HG02623 (cell line): ENCODE data around the gene CFAP20DC.

Experiments
- ATAC-seq: cut with Tn5 transposase; IDR thresholded peaks from one replicate; pipeline ENCODE4 v1.9.1; 2021; ENCODE audit warnings: moderate library complexity; ENCODE audit not compliant: unreplicated experiment

Gene CFAP20DC

DNA sequence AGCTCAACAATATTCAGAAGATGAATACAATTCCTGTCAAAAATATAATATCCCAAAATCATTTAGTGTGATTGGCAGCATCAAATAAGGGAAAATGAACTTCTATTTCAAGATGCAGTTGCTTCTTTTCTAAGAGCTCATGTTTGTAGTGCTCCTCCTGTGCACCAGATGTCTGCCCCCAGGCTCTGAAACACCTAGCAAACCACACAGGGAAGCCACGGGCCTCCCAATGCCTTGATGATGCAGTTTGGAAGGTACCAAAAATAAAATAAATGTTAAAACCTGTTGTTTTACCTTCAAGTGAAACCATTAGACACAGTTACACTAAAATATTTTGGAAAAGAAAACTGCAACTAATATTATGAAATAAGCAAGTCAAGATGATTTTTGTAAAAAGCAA, 22.2 kb downstream of the CFAP20DC start:
- no peak for ATAC-seq

DNA sequence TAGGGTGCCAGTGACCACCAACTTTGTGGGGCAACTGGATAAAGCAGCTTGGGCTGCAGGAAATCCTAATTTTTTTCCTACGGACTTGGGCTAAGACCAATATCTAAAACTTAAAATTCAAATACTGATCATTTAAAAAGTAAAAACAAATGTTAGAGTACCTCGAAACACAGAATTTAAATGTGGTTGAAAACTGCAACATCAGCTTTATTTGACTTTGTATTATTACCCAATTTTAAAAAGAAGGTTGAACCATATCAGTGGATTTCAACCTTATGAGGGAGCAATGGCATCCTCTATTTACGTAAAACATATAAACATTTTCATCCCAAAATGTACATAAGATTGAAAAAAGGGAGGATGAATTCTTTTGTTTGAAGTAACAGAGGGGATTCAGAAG, 26.2 kb downstream of the CFAP20DC start:
- ATAC-seq = no peak

DNA sequence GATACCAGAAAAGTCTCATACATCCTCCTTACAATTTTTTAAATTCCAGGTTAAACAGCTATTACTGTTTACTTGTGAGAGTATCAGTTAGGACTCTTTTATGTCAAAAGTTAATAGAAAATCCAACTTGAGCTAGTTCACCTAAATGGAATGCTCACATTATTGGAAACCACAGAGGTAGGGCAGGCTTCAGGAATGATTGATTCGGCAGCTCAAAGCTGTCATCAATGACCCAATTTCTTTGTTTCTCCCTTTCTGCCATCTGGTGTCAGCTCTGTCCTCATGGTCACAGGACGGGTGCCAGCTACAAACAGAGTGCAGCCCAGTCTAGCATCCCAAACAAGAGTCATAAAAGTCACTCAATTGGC, 32.2 kb downstream of the CFAP20DC start:
- no peak for ATAC-seq

DNA sequence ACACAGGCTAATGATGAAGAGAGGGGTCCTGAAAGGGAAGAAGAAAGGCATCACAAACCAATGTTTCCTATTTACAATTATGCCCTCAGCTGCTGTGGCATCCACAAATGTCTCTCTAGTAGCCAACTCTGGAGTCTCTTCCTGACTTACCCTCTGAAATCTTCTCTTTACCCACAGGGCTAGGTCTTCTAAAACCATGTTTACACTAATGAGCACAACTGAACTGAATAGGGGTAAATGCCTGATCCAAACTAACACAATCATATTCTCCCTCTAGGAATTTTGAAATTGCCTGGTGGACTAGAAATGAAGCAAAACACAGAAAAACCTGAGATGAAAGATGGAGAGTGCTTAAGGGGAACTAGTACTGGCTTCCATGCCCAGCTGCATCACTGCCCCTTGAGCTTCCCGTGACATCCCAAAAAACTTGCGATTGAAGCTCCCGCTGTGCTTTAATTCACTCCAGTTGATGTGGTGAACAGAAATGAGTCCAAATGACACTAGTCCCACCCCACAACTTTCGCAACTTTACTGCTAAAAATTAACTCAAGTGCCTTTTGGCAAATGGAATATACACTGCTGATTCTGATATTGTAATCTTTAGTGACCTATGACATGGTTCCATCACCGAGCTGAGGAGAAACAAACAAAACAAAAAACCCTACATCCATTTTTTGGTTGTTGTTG, 32.8 kb downstream of the CFAP20DC start:
- no peak for ATAC-seq

DNA sequence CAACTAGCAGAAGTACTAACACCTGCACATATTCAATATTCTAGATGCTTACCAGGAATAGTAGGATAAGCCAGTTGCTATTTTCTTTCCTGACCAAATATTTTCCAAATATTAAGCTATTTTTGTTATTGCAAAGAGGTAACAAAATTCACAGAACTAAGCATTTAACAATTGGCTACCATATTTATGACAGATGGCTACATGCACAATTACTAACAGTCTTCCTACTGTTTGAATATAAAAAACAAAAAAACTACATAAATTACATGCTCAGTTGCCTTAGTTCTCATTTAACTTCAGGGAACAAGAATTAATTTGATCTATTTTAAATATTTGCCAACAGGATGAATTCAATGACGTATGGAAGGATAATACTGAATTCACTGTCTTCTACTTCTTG, 36.2 kb downstream of the CFAP20DC start:
- ATAC-seq = no peak

DNA sequence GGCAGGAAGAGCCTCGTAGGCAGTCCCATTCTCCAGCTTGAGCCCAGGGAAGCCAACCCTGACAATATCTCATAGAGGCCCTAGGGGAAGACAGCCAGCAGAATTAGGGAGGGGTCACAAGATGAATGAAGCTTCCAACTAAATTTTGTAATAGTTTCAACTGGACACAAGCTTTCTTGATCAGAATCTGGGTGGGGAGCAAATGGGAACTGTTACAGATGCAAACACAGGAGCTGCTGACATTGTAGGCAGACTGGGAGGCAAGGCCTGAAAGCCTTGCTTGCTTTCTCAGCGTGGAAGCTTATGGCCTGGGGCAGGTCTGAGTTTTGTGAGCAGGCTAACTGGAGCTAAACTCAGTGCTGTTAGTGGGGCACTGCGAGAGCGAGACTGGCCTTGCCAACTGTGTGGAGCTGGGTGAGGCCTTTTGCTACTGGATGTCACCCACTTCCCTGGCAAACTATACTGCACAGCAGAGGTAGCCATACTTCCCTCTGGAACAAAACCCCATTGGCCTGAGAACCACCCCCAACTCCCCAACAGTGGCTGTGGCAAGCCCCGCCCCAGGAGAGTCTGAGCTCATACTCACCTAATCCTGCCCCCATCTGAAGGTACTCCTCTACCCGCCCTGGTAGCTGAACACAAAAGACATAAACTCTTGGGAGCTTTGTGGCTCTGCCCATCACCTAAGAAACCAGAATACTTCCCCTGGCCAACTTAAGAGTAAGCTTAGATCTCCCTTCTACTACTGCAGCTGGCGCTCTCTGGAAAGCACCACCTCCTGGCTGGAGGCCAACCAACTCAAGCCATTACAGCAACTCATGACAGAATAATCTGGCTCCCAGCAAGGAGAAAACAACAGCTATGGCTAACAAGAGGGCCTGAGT, 42.9 kb downstream of the CFAP20DC start:
- no peak for ATAC-seq

DNA sequence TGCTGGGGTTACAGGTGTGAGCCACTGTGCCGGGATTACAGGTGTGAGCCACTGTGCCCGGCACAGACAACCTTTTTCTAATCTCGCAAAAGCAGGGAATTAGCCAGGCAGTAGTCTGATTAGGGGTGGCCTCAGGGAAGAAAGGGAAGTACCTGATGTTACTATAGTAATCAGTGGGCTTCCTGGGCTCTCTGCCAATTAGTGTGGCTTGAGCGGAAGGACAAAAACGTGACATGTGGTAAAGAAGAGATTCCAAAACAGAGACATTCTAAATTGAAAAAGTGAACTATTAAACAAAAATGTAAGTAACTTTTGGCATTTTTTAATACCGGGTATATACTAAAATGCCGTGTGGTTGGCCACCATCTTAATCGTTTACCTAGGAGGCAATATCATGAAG, 48.1 kb downstream of the CFAP20DC start:
- ATAC-seq = no peak

DNA sequence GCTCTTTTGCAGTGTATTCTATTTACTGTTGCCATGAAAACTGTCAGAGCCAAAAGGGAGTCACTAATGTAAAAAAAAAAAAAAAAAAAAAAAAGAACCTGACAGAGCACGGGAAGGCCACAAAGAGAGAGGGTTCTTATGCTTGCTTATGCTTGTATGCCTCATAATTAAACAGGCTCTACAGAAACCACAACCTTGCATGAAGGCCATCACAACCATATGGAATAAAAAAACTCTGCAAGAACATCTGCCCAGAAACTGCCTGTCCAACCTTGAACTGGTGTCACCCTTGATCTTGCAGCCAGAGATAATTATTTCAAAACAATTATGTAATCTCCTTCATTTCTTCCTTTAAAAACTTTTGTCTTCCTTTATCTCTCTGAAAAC, 50.1 kb downstream of the CFAP20DC start:
- ATAC-seq = no peak

DNA sequence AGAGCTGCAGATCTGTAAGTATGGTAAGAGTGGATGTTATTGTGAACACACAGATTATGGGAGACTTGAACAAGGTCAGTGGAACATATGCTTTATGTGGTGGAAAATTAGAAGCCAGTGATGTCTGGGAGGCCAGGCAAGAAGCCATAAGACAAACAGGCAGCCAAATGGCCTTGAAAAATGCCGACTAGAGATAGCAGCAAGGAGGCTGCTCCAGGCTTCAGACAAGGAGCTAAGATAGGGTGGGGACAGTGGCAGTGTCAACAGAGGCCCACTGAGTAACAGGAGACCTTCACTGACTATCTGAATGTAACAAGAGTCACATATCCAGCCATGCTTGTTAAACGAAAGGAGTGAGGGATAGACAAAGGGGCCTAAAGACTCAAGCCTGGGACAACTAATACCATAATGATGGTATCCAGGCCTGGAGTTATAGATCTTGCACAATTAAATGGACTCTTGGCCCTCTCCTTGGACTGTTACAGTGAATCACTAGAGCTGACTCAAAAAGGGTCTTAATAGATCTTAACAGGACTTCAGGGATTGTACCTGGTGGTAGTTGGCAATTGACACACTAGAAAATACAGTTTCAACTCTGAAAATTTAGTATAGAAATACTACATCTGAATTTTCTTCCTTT, 50.6 kb downstream of the CFAP20DC start:
- no peak for ATAC-seq

DNA sequence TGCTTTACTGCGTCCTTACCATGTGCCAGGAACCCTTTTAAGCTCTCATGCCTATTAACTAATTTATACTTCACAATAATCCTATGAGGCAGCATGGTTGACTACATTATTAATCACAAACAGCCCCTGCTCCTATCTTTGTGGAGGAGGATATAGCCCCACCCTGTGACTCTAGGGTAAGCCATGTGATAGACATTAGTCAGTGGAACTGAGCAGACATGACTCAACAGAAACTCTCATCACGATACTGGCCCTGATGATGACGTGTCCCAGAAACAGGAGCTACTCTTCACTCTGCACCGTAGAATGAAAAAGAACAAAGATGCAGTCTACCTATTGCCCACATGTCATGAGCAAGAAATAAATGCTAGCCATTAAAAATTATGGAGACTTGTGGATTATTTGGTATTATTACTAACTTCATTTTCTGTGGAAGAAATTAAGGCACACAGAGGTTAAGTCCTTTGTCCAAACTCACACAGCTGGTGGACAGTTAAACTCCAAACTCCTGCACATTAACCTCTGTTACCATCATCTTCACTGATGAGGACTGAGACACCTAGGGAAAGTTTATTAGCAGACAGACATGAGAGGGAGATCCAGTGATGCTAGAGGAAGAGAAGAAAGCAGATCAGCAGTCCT, 51.2 kb downstream of the CFAP20DC start:
- no peak for ATAC-seq

DNA sequence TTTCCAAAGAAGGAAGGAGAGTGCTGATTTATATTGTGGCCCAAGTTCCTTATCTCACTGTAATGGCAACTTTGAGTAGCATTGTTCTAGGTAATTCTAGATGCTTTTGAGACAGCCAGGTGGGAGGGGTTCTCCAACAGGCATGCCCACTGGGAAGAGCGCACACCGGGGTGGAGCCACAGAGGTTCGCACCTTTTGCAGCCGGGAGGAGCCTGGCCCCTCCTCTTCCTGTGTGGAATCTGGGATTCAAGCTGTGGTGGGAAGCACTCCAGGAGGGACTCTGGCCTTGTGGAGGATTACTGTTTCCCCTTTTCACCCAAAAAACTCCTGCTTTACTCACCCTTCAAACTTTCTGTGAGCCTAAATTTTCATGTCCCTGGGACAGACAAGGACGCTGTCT, 53.1 kb downstream of the CFAP20DC start:
- ATAC-seq = no peak

DNA sequence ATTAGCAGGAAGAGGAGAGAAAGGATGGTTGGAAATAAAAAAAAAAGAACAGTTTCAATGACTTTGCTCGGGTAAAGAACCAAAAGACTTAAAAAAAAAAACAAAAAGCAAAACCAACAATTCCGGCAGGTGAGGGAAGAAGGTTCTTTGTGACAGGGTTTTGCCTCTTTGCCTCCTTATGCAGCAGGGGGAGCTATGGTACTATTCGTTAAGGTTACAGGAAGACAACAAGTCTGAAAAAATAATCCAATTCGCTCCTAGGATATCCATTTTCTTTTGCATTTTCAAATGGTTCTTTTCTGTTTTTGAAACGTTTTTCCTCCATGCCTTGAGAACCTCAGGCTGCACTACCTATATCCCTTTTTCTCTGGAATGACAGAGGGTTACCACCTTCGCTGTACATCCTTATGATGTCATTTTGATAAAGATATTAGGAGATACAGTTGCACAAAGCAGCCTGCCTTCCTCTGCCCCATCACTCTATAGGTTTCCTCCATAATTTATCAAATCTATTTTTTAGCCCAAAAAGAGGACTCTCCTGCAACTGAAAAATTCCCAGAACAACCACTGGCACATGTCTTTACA, 55.0 kb downstream of the CFAP20DC start:
- no peak for ATAC-seq

DNA sequence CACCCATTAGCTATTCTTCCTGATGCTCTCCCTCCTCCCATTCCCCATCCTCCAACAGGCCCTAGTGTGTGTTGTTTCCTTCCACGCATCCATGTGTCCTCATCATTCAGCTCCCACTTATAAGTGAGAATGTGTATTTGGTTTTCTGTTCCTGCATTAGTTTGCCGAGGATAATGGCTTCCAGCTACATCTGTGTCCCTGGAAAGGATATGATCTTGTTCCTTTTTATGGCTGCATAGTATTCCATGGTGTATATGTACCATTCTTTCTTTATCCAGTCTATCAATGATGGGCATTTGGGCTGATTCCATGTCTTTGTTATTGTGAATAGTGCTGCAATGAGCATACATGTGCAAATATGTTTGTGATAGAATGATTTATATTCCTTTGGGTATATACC, 56.3 kb downstream of the CFAP20DC start:
- ATAC-seq = no peak

DNA sequence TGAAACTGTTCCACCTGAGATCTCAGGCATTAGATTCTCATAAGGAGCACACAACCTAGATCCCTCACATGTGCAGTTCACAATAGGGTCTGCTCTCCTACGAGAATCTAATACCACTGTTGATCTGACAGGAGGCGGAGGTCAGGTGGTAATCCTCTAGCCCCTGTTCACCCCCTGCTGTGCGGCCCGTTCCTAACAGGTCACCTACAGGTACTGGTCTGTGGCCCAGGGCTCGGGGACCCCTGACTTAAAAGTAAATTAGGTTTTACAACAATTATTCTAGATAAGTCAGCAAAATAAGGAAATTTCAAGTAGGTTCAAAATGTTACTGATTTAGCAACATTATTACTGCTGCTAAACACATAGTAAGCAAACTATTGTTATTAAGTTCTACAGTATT, 58.2 kb downstream of the CFAP20DC start:
- ATAC-seq = no peak

DNA sequence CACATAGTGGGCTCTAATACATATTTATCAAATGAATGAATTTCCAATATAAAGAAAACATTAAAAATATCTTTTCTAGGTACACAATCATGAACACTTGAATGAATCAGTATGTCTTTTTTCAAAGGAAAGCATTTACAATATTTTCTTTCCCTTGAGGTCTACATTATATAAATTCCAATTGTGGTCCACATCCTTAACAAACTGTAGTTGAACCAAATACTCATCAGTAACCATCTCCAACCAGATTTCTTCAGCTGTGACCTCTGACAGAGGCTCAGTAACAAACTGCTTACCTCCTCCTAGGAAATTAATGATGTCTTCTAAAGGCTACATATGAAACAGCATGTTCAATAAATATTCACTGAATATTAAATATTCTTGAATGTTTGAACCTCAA, 58.8 kb downstream of the CFAP20DC start:
- ATAC-seq = no peak

DNA sequence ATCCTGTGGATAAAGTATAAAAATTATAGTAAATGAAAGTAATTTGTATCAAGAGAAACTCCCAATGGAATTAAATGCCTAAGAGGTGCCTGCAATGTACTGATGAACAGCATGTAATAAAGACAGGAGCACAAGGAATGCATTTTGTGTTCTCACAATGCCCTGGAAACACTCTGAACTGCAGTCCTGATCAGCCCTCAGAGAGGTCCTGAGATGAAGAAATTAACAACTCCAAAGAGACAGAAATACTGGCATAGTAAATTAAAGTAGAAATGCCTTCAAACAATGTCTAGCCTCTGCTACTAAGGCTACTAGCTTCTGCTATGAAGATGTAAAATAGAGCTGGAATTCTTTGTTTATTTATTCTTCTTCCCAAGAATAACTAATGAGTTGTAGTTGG, 59.9 kb downstream of the CFAP20DC start:
- no peak for ATAC-seq

DNA sequence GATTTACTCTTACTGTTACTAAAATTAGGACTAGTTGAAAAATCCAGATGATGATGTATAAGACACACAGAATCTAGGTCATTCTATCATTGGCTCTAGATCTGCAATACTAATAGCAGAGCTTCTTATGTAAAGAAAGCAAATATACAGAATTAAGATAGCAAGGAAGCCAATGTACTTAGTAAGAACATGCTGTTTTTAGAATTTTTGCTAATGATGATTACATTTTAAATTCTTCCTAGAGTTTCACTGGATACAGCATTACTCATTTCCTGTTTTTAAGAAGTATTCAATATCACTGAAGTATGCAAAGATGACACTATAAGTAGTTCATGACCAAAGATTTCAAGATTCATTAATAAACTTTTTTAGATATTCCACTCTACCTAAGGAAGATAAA, 60.7 kb downstream of the CFAP20DC start:
- ATAC-seq = no peak

DNA sequence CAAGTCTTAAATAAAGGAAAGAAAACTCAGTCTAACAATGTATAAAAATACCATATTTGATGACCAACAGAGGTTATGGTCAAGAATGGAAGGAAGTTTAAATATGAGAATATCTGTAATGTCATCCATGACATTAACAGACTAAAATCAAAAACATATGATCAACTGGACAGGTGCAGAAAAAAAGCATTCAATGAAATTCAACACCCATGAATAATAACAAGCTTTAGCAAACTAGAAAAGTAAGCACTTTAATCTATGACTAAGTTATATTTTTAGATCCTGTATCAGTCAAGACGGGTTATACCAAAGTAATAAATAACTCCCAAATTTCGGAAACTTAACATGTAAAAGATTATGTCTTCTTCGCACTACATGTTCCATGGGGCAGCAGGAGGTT, 61.8 kb downstream of the CFAP20DC start:
- ATAC-seq = no peak

DNA sequence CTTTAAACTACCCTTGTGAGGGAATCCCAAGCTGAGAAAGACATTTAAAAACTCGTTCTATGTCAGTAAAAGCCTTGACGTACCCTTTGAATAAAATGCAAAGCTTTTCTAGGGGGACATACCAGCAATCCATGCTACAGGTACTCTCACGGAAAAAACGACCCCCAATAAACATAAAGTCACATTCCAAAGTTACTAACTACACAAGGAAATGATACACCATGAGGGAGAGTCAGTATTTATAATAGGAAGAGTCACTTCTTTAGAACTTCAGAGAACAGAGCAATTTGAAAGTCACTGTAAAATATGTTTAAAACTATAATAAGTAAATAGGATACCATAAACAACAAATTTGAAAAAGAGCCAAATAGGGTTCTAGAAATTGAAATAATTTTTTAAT, 63.2 kb downstream of the CFAP20DC start:
- ATAC-seq = no peak

DNA sequence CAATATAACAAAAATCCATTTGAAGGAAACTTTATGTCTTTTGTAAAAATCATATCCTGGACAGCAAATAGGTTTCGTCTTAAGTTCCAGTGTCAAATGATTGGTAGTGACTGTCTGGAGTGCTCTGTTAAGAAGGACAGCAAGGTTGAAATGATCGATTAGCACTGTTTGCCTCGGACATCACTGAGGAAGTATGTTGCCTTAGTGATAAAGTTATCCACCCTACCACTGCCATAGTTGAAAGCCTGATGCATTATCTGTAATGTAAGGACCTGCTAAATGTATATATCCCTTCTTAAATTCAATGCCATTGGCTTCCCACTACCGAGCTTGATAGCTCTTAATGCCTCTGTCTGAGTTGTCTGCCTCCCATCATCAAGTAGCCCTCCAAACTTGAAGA, 70.0 kb downstream of the CFAP20DC start:
- ATAC-seq = no peak

DNA sequence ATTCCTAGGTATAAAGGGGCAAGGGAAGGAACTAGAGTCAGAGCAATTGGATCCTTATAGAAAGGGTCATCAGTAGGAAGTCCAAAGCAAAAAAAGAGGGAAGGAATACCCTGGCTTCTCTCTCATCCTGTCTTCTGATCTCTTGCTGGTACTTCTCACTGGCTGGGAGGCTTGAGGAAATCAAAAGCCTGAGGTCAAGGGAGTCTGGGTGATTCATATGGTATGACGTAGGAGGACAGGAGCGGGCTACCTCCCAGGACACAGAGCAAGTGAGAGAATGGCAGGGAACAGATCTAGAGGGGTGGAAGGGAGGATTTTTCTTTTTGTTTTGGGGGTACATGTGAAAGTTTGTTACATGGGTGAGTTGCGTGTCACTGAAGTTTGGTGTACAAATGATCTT, 76.0 kb downstream of the CFAP20DC start:
- no peak for ATAC-seq
